Fibroblast of lung (primary cell): ENCODE results near the gene SNCG. TPM values are rescaled to one million over a fixed set of nuclear protein-coding genes. Genes with fewer than 3 reads are reported as not detected.

Source experiments
- DNase-seq, 2 donors: peaks; one replicate each; pipeline versions ENCODE4 v3.0.0 to v3.0.0-alpha.2; 2010; ENCODE audit warnings: low read depth in 2 of 2
- H2AFZ ChIP-seq: 2 replicates; pipeline ENCODE4 v1.5.1; 2012; ENCODE audit warnings: low read length, control low read depth, inconsistent platforms
- H3K27ac ChIP-seq: 2 replicates; pipeline ENCODE4 v1.5.1; 2011; ENCODE audit warnings: low read length, control low read depth; ENCODE audit not compliant: insufficient read depth
- H3K27me3 ChIP-seq: 2 replicates; pipeline ENCODE4 v1.5.1; 2011; ENCODE audit warnings: mild to moderate bottlenecking, low read length; ENCODE audit not compliant: control insufficient read depth, insufficient read depth
- H3K36me3 ChIP-seq: 2 replicates; pipeline ENCODE4 v1.5.1; 2011; ENCODE audit warnings: low read length; ENCODE audit not compliant: control insufficient read depth, insufficient read depth
- H3K4me1 ChIP-seq: 2 replicates; pipeline ENCODE4 v1.5.1; 2011; ENCODE audit warnings: low read length; ENCODE audit not compliant: control insufficient read depth, insufficient read depth; ENCODE audit errors: extremely low read depth
- H3K4me2 ChIP-seq: 2 replicates; pipeline ENCODE4 v1.5.1; 2011; ENCODE audit warnings: low read length, control low read depth; ENCODE audit not compliant: insufficient read depth; ENCODE audit errors: extremely low read depth
- H3K4me3 ChIP-seq, 4 experiments: fragments of 200-600 bp in 1 of 4; sonication (generic) in 1 of 4; replicated peaks in 1 of 4; 2 replicates each; pipeline ENCODE4 v1.5.1; 2011 to 2016; ENCODE audit warnings: low read length in 4 of 4, low read depth in 3 of 4, mild to moderate bottlenecking in 3 of 4, control low read depth in 2 of 4, inconsistent platforms in 1 of 4, mixed read lengths in 1 of 4; ENCODE audit not compliant: insufficient read depth in 1 of 4; ENCODE audit errors: control extremely low read depth in 1 of 4
- H3K79me2 ChIP-seq: 2 replicates; pipeline ENCODE4 v1.5.1; 2012; ENCODE audit warnings: mild to moderate bottlenecking, low read length, inconsistent platforms; ENCODE audit not compliant: control insufficient read depth, insufficient read depth
- H3K9ac ChIP-seq: 2 replicates; pipeline ENCODE4 v1.5.1; 2011; ENCODE audit warnings: mild to moderate bottlenecking, low read length, control low read depth; ENCODE audit not compliant: insufficient read depth
- H3K9me3 ChIP-seq: 2 replicates; pipeline ENCODE4 v1.5.1; 2012; ENCODE audit warnings: low read depth, low read length; ENCODE audit not compliant: control insufficient read depth, insufficient read depth
- H4K20me1 ChIP-seq: 2 replicates; pipeline ENCODE4 v1.5.1; 2011; ENCODE audit warnings: low read length; ENCODE audit not compliant: control insufficient read depth, insufficient read depth; ENCODE audit errors: extremely low read depth
- CTCF ChIP-seq, 2 donors: IDR thresholded peaks in 1 of 2; conservative IDR thresholded peaks in 1 of 2; 1 replicate in 1 of 2; 2 replicates in 1 of 2; pipeline ENCODE4 v1.5.1; 2011 to 2012; ENCODE audit warnings: low read length in 2 of 2, control low read depth in 1 of 2, inconsistent platforms in 1 of 2, low read depth in 1 of 2, mild to moderate bottlenecking in 1 of 2
- EZH2 ChIP-seq: IDR thresholded peaks from 2 replicates; pipeline ENCODE4 v1.5.1; 2012; ENCODE audit warnings: low read length, control low read depth, mild to moderate bottlenecking; ENCODE audit errors: missing control alignments
- polyA plus RNA-seq, 2 donors: library from polyadenylated mRNA; depleted of rRNA in 1 of 2; stranded (reverse) in 1 of 2; unstranded in 1 of 2; fragments of >200 nt; gene quantifications; 2 replicates each; pipeline ENCODE4 v1.2.1, GENCODE V29; 2011 to 2012; ENCODE audit warnings: missing spikeins in 1 of 2
- total RNA-seq: library from RNA; depleted of rRNA; stranded (reverse); fragments of >200 nt; gene quantifications from 2 replicates; pipeline ENCODE4 v1.2.1, GENCODE V29; 2014

Gene SNCG
- total and polyA plus RNA-seq, 2 donors (not counting 1 experiment from before 2014, with no cell fraction given), result 21.3 to 34.4 TPM

- TF ChIP-seq EZH2 (no peak), CTCF (conservative IDR thresholded peaks at IDR 0.05 in 1 of 2, IDR thresholded peaks at IDR 0.05 in 1 of 2; ENCODE audit: low read depth in 1 of 2, low read length in 2 of 2) (no peak)
- no peaks in the 10 kb centered on the region for H3K36me3 ChIP-seq
- no peak overlapping the region for H3K4me2 ChIP-seq
- H3K9ac ChIP-seq, result no peak overlapping the region
- no peaks in the 10 kb centered on the region for H3K27me3 ChIP-seq
- no peak overlapping the region for H2AFZ ChIP-seq
- H3K4me3 ChIP-seq, result no peak overlapping the region
- no peaks in the 10 kb centered on the region for H4K20me1 ChIP-seq
- peaks cover 40% of the 10 kb centered on the region for H3K4me1 ChIP-seq
- no peak for DNase-seq
- peaks cover 10% of the 10 kb centered on the region for H3K79me2 ChIP-seq
- H3K9me3 ChIP-seq, result no peaks in the 10 kb centered on the region
- no peak overlapping the region for H3K27ac ChIP-seq
Observed at GRCh38 chr10:86963341-86963919, 5.0 kb downstream of the SNCG start.

DNA sequence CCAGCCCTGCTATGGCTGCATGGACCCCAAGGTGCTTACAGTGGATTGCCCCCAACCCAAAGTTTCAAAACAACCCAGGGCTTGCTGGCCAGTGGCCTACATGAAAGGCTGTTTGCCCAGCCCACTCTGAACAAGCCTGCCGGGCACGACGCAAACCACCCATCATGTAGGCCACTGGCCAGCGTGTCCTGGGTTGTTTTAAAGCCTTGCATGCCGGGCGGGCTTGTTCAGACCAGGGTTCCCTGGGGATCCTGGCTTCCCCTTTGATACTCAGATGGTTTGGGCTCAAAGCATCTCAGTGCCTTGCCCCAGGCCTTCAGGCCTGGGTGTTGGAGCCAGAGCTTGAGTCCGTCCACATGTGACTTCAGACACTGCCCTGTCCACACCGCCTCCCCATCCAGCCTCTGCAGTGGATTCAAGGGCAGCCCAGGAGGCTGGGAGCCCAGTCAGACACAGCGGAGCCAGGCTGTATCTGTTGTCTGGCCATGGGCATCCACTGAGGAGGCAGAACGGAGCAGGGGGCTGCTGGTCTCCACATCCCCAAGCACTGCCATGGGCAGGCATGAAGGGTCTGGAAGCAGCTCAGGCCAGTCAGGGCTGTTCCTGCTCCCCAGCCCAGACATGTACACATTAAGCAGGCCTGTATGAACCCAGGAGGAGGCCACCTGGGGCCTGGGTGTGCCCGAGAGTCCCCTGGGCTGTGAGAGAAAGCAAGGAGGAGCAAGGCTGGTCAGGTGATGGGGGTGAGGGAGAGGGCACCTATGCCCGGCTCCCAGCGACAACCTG is 5.9 kb downstream of the SNCG start:
- H3K9ac ChIP-seq, result no peak overlapping the region
- H3K9me3 ChIP-seq, result no peaks in the 10 kb centered on the region
- H4K20me1 ChIP-seq, result no peaks in the 10 kb centered on the region
- H3K4me3 ChIP-seq, result no peak overlapping the region
- H3K4me1 ChIP-seq, result peaks cover 34% of the 10 kb centered on the region
- no peak overlapping the region for H2AFZ ChIP-seq
- H3K27ac ChIP-seq, result no peak overlapping the region
- H3K4me2 ChIP-seq, result no peak overlapping the region
- peaks cover 15% of the 10 kb centered on the region for H3K79me2 ChIP-seq
- no peaks in the 10 kb centered on the region for H3K27me3 ChIP-seq
- H3K36me3 ChIP-seq, result no peaks in the 10 kb centered on the region
- no peak for TF ChIP-seq CTCF (conservative IDR thresholded peaks at IDR 0.05 in 1 of 2, IDR thresholded peaks at IDR 0.05 in 1 of 2; ENCODE audit: low read depth in 1 of 2, low read length in 2 of 2)
- TF ChIP-seq EZH2, result no peak
- DNase-seq, result no peak

DNA sequence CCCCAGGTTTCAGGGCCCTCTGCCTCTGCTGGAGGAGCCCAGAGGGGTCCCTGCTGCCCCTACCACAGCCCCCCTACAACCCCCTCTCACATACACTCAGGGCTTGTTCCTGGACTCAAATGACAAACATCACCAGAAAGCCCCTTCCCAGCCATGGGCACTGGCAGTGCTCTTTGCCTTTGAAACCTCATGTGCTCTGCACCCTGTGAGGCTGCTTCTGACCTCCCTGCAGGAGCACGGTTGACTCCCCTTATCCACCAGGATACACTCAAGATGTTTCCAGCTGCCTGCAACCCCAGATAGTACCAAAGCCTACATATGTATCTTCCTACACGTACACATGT is 6.4 kb downstream of the SNCG start:
- peaks cover 35% of the 10 kb centered on the region for H3K4me1 ChIP-seq
- H3K36me3 ChIP-seq, result no peaks in the 10 kb centered on the region
- DNase-seq, result no peak
- H4K20me1 ChIP-seq, result no peaks in the 10 kb centered on the region
- peaks cover 15% of the 10 kb centered on the region for H3K79me2 ChIP-seq
- no peak for TF ChIP-seq EZH2
- no peak for TF ChIP-seq CTCF (conservative IDR thresholded peaks at IDR 0.05 in 1 of 2, IDR thresholded peaks at IDR 0.05 in 1 of 2; ENCODE audit: low read depth in 1 of 2, low read length in 2 of 2)
- no peaks in the 10 kb centered on the region for H3K27me3 ChIP-seq
- no peak overlapping the region for H3K4me3 ChIP-seq
- no peak overlapping the region for H3K9ac ChIP-seq
- H3K27ac ChIP-seq, result no peak overlapping the region
- no peak overlapping the region for H3K4me2 ChIP-seq
- no peaks in the 10 kb centered on the region for H3K9me3 ChIP-seq
- H2AFZ ChIP-seq, result no peak overlapping the region
